Stimulated activated effector memory CD8-positive, alpha-beta T cell treated with anti-CD3 and anti-CD28 coated beads, Interleukin-12 subunit alpha, Interleukin-12 subunit beta, amount 100 ng/mL, for 72 hours (primary cell): ENCODE results near the gene KCNAB1.
A peak's percentile ranks its signal among the peaks of the same experiment; 100 is the strongest.

Experiments
- ATAC-seq: fragments of 150-1000 bp; cut with Tn5 transposase; 2 replicates; pipeline ENCODE4 v1.10.0; 2021
- DNase-seq, 2 donors: peaks; one replicate each; pipeline ENCODE4 v3.0.0; 2021 to 2022; ENCODE audit warnings: low spot score in 2 of 2
- H3K27ac Mint-ChIP-seq: one replicate; pipeline ENCODE4 v1.8.0; 2022; ENCODE audit warnings: mild to moderate bottlenecking, mixed read lengths
- H3K36me3 Mint-ChIP-seq: one replicate; pipeline ENCODE4 v1.8.0; 2022; ENCODE audit warnings: mild to moderate bottlenecking, mixed read lengths
- H3K4me1 Mint-ChIP-seq: one replicate; pipeline ENCODE4 v1.8.0; 2022; ENCODE audit warnings: mixed read lengths
- H3K4me3 Mint-ChIP-seq: one replicate; pipeline ENCODE4 v1.8.0; 2022; ENCODE audit warnings: mild to moderate bottlenecking, mixed read lengths
- H3K9me3 Mint-ChIP-seq: one replicate; pipeline ENCODE4 v1.8.0; 2022; ENCODE audit warnings: mixed read lengths

KCNAB1 gene

GRCh38 chr3:156498307-156498706 lies 377.9 kb downstream of the KCNAB1 start:
- Mint-ChIP-seq H3K4me3 (no peak overlapping the region), H3K9me3 (peaks cover 8% of the 10 kb centered on the region), H3K27ac (no peak overlapping the region), H3K36me3 (no peaks in the 10 kb centered on the region), H3K4me1 (no peaks in the 10 kb centered on the region)
- no peak for DNase-seq
- ATAC-seq: no peak

DNA sequence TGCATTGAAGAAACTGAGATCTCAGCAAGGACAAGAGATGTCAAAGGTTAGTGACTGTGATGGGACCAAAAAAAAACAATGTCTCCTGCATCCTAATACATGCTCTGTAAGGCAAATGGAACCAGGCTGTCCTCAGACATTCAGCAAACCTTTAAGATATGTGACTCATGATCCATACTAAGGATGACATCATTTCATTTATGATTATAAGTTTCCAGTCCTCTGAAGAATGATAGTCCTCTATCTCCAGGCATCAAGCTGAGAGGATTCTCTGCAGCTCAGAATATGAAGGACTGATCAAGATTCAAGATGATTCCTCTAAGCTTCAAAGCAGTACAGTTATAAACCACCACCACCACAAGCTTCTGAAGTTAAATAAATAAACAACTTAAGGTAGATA lies 386.9 kb downstream of the KCNAB1 start:
- Mint-ChIP-seq H3K4me3 (no peak overlapping the region), H3K4me1 (peaks cover 11% of the 10 kb centered on the region), H3K9me3 (no peaks in the 10 kb centered on the region), H3K27ac (no peak overlapping the region), H3K36me3 (no peaks in the 10 kb centered on the region)
- ATAC-seq (peak; percentile 82), DNase-seq (no peak)

DNA sequence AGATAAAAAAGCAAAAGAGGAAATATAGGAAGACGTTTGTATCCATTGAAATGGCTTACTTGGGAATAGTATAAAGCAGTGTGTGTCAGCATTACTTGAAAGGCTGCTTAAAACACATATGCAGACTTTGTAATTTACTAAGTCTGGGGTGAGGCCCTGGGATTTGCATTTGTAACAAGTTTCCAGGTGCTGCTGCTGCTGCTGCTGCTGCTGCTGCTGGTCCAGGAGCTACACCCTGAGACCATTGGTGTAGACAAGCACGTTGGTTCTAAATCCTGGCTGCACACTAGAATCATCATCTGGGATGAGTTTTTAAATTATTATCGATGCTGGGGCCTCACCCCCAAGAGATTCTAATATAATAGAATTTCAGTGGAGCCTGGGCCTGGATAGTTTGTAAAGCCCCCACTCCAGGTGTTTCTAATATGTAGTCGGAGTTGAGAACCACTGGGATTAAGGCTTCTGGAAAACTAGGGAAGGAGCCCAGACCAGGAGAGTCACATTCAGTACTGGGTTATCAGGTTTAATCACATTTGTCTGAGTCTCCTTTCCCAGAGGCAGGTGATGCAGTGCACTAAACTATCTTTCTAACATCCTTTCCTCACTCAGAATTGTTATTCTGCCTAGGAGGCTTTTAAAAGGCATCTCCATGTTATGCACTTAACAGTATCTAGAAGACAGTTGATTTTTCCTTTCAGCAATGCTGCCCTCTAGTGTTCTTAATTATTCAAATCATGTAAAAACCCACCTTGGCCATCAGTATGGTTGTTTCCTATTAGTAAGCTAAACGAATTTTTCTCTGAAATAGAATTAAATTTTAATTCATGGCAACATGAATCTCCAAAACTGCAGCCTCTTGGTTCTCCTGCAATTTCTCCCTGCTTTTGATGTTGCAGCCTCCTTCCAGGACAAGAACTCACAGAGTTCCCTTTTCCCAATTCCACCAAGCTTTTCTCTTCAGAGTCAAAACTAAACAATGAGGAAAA lies 389.1 kb downstream of the KCNAB1 start:
- DNase-seq (no peak), ATAC-seq (peak; percentile 76)
- Mint-ChIP-seq H3K4me3 (no peak overlapping the region), H3K9me3 (no peaks in the 10 kb centered on the region), H3K27ac (no peak overlapping the region), H3K4me1 (peaks cover 13% of the 10 kb centered on the region), H3K36me3 (no peaks in the 10 kb centered on the region)

GRCh38 chr3:156511987-156512677 lies 391.8 kb downstream of the KCNAB1 start:
- peak; percentile 43 for ATAC-seq
- Mint-ChIP-seq H3K9me3 (no peaks in the 10 kb centered on the region), H3K36me3 (no peaks in the 10 kb centered on the region), H3K4me1 (peaks cover 13% of the 10 kb centered on the region), H3K27ac (peak overlapping the region; percentile 33), H3K4me3 (no peak overlapping the region)
- no peak for DNase-seq

- ATAC-seq (no peak), DNase-seq (no peak)
- Mint-ChIP-seq H3K36me3 (no peaks in the 10 kb centered on the region), H3K9me3 (no peaks in the 10 kb centered on the region), H3K4me1 (peaks cover 13% of the 10 kb centered on the region), H3K4me3 (no peak overlapping the region), H3K27ac (no peak overlapping the region)
These were observed 393.2 kb downstream of the KCNAB1 start for GRCh38 chr3:156513619-156514018.

GRCh38 chr3:156516284-156516683 lies 395.9 kb downstream of the KCNAB1 start:
- H3K4me3 Mint-ChIP-seq: no peak overlapping the region
- H3K36me3 Mint-ChIP-seq: no peaks in the 10 kb centered on the region
- peaks cover 19% of the 10 kb centered on the region for H3K4me1 Mint-ChIP-seq
- DNase-seq (no peak), ATAC-seq (no peak)
- no peaks in the 10 kb centered on the region for H3K9me3 Mint-ChIP-seq
- no peak overlapping the region for H3K27ac Mint-ChIP-seq

GRCh38 chr3:156516961-156517360 lies 396.6 kb downstream of the KCNAB1 start:
- ATAC-seq: no peak
- no peak overlapping the region for H3K27ac Mint-ChIP-seq
- DNase-seq: no peak
- no peaks in the 10 kb centered on the region for H3K9me3 Mint-ChIP-seq
- no peaks in the 10 kb centered on the region for H3K36me3 Mint-ChIP-seq
- no peak overlapping the region for H3K4me3 Mint-ChIP-seq
- H3K4me1 Mint-ChIP-seq: peaks cover 12% of the 10 kb centered on the region

DNA sequence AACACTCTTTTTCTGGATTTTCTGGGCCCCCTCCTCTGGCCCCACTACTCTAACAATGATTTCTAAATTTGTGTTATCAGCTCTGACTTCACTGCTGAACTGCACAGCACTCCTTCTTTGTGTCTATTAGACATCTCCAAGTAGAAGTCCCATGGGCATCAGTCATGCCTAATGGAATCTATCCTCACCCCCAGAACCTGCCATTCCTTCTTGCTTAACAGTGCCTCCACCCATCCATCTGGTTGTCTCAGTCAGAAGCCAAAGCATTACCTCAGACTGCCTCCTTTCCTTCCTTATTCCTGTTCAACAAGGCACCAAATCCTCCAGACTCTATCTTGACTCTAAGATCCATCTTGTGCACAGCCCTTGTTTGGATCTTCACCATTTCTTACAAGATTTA lies 398.3 kb downstream of the KCNAB1 start:
- H3K36me3 Mint-ChIP-seq: peaks cover 2% of the 10 kb centered on the region
- peaks cover 6% of the 10 kb centered on the region for H3K4me1 Mint-ChIP-seq
- ATAC-seq: no peak
- H3K9me3 Mint-ChIP-seq: no peaks in the 10 kb centered on the region
- no peak overlapping the region for H3K27ac Mint-ChIP-seq
- no peak overlapping the region for H3K4me3 Mint-ChIP-seq
- no peak for DNase-seq

DNA sequence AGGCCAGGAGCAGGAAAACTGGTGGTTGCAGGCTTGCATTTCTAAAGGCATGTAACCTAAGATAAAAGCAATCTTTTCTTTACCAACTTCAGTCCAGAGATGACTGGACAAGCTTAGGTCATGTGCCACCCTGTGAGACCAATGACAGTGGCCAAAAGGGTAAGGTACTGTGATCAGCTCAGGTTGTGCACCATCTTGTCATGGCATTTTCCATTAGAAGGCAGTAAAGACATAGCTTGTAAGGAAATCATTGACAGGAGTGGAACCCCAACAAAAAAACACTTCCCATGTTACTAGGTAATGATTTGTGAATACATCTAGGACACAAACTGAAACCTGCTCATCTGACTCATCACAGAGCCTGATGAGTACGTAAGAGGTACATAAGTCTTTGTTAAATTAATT lies 399.4 kb downstream of the KCNAB1 start:
- peak; percentile 84 for ATAC-seq
- H3K4me1 Mint-ChIP-seq: peaks cover 16% of the 10 kb centered on the region
- no peaks in the 10 kb centered on the region for H3K9me3 Mint-ChIP-seq
- no peak overlapping the region for H3K27ac Mint-ChIP-seq
- H3K36me3 Mint-ChIP-seq: peaks cover 12% of the 10 kb centered on the region
- peak in 1 of 2 donors; percentile 57 for DNase-seq
- H3K4me3 Mint-ChIP-seq: no peak overlapping the region

GRCh38 chr3:156522673-156523072 lies 402.3 kb downstream of the KCNAB1 start:
- Mint-ChIP-seq H3K27ac (no peak overlapping the region), H3K4me3 (no peak overlapping the region), H3K36me3 (peaks cover 14% of the 10 kb centered on the region), H3K4me1 (peaks cover 17% of the 10 kb centered on the region), H3K9me3 (no peaks in the 10 kb centered on the region)
- DNase-seq: no peak
- ATAC-seq: no peak

- Mint-ChIP-seq H3K4me1 (peaks cover 10% of the 10 kb centered on the region), H3K36me3 (peaks cover 14% of the 10 kb centered on the region), H3K27ac (no peak overlapping the region), H3K9me3 (no peaks in the 10 kb centered on the region), H3K4me3 (no peak overlapping the region)
- DNase-seq (no peak), ATAC-seq (no peak)
These were observed 405.4 kb downstream of the KCNAB1 start for GRCh38 chr3:156525808-156526207.

DNA sequence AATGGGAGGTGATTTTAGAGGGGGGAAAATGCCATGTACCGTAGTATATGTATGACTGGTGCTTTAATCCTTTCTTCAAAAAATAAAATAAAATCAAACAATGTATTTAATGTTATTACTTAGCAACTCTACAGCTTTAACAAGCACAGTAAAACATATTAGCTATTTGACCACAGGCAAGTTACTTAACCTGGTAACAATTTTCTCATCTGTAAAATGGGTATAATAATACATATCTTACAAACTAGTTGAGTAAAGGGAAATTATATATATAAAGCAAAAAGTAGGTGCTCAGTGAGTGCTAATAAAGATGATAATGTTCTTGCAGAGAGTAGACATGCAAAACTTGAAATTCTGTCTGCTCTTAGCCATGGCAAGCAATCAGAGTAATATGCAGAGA lies 406.7 kb downstream of the KCNAB1 start:
- H3K4me3 Mint-ChIP-seq: no peak overlapping the region

DNA sequence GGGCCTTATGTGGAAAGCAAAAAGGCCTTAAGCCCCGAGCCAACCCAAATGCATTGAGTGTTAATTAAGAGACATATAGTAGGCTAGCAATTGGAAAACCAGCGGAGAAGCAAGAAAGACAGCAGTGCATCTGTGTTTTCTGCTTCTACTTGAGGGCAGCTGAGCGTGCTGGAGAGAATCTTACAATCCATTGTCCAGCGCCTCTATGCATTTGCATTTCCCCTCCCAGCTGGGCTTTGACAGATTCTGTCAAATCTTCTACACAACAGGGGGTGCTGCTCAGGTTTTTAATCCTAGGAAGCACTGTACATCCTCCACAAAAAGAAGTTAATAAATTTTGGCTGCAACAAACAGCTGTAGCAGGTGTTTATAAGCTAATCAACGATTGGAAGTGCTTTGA lies 410.6 kb downstream of the KCNAB1 start:
- Mint-ChIP-seq H3K9me3 (no peaks in the 10 kb centered on the region), H3K4me3 (no peak overlapping the region), H3K27ac (no peak overlapping the region), H3K36me3 (no peaks in the 10 kb centered on the region), H3K4me1 (peaks cover 9% of the 10 kb centered on the region)
- DNase-seq (no peak), ATAC-seq (no peak)

More for the DNA sequence above, 406.7 kb downstream of the KCNAB1 start:
- no peak for ATAC-seq
- Mint-ChIP-seq H3K9me3 (no peaks in the 10 kb centered on the region), H3K27ac (no peak overlapping the region), H3K36me3 (peaks cover 14% of the 10 kb centered on the region), H3K4me1 (peaks cover 10% of the 10 kb centered on the region)
- no peak for DNase-seq

- no peak overlapping the region for H3K4me3 Mint-ChIP-seq
- peaks cover 4% of the 10 kb centered on the region for H3K36me3 Mint-ChIP-seq
- ATAC-seq (no peak), DNase-seq (no peak)
- no peak overlapping the region for H3K27ac Mint-ChIP-seq
- H3K9me3 Mint-ChIP-seq: no peaks in the 10 kb centered on the region
- H3K4me1 Mint-ChIP-seq: peaks cover 11% of the 10 kb centered on the region
These were observed 412.4 kb downstream of the KCNAB1 start for GRCh38 chr3:156532730-156533129.

DNA sequence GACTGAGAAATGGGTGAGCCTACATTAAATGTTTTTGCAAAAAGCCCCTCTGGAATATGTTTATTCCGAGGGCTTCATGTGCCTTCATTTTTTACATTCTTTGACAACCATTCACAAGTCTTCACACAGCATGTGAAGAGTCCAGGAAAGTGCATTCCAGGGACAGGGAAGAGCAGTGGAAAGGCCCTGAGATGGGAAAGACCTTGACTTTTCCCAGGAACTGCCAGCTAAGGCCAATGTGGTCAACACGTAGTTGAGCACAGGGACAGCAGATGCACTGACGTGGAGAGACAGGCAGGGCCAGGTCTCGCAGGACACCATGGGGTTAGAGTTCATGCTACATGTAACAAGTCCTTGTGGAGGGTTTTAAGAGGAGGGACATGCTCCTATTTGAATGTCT lies 412.8 kb downstream of the KCNAB1 start:
- ATAC-seq: no peak
- peak overlapping the region; percentile 2 for H3K27ac Mint-ChIP-seq
- no peak for DNase-seq
- peaks cover 11% of the 10 kb centered on the region for H3K4me1 Mint-ChIP-seq
- no peak overlapping the region for H3K4me3 Mint-ChIP-seq
- H3K9me3 Mint-ChIP-seq: no peaks in the 10 kb centered on the region
- peaks cover 8% of the 10 kb centered on the region for H3K36me3 Mint-ChIP-seq

DNA sequence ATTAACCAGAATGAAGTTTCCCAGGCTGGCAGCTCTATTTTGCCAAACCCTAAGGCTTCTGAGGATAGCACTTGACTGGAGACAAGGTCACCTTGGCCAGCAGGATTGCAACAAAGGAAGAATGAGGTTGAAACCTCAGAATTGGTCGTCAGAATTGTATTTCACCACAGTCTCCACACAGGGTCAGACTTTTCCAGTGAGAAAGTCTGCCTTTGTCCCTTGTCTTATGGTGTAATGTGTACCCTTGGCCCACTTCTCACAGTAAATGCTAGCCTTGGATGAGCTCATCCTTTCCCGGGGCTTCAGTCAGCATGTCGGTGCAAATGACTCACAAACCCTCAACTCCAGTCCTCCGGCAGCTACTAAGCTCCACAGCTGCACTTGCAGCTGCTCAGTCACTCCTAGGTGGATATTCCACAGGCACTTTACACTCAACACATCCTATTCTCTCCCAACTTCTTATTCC lies 414.8 kb downstream of the KCNAB1 start:
- no peak for DNase-seq
- peak overlapping the region; percentile 4 for H3K27ac Mint-ChIP-seq
- peak; percentile 96 for ATAC-seq

More for the DNA sequence above, 414.8 kb downstream of the KCNAB1 start:
- H3K9me3 Mint-ChIP-seq: no peaks in the 10 kb centered on the region
- H3K4me3 Mint-ChIP-seq: no peak overlapping the region
- H3K36me3 Mint-ChIP-seq: peaks cover 27% of the 10 kb centered on the region
- peaks cover 11% of the 10 kb centered on the region for H3K4me1 Mint-ChIP-seq
